H1 (cell line): ENCODE measurements around the gene SLIT3. TPM values are rescaled to one million over a fixed set of nuclear protein-coding genes. Genes with fewer than 3 reads are reported as not detected.
A peak's percentile ranks its signal among the peaks of the same experiment; 100 is the strongest.

Experiments
- CTCF ChIA-PET: fragments of 300-600 bp; sonication (Branson Sonifier 250); formaldehyde crosslinking; loops from one replicate; lab custom pipeline; 2021; ENCODE audit not compliant: partially characterized antibody; lab: Charles Lee
- POLR2A ChIA-PET: fragments of 300-600 bp; sonication (Branson Sonifier 250); formaldehyde crosslinking; loops from one replicate; lab custom pipeline; 2021; ENCODE audit warnings: inconsistent platforms; ENCODE audit not compliant: partially characterized antibody; lab: Charles Lee
- DNase-seq, 2 experiments: peaks; one replicate each; pipeline versions ENCODE4 v3.0.0 to v3.0.0-alpha.2; 2010 to 2022; ENCODE audit warnings: low spot score in 2 of 2, low read depth in 1 of 2, mixed read lengths in 1 of 2
- FAIRE-seq: peaks from 2 replicates; lab custom pipeline; 2011; peaks lifted over from hg19 to GRCh38; lab: Jason Lieb, UNC
- H2AFZ ChIP-seq: 2 replicates; pipeline ENCODE4 v1.8.1; 2012; ENCODE audit warnings: low read length, inconsistent platforms
- H2AK5ac ChIP-seq: 2 replicates; pipeline ENCODE4 v1.6.1; 2013; ENCODE audit warnings: low read depth, low read length
- H2BK120ac ChIP-seq: replicated peaks from 2 replicates; pipeline ENCODE3; 2013; ENCODE audit warnings: low read depth, low read length, inconsistent platforms
- H2BK12ac ChIP-seq: 2 replicates; pipeline ENCODE4 v1.6.1; 2013; ENCODE audit warnings: low read depth, low read length
- H2BK15ac ChIP-seq: 2 replicates; pipeline ENCODE4 v1.6.1; 2013; ENCODE audit warnings: low read length
- H2BK20ac ChIP-seq: 2 replicates; pipeline ENCODE4 v1.6.1; 2013; ENCODE audit warnings: low read length
- H2BK5ac ChIP-seq: 2 replicates; pipeline ENCODE4 v1.6.1; 2013; ENCODE audit warnings: low read depth, low read length
- H3K14ac ChIP-seq: 2 replicates; pipeline ENCODE4 v1.6.1; 2013; ENCODE audit warnings: inconsistent platforms; ENCODE audit not compliant: insufficient read length
- H3K18ac ChIP-seq: 2 replicates; pipeline ENCODE4 v1.6.1; 2013; ENCODE audit warnings: low read length; ENCODE audit errors: extremely low read depth
- H3K23ac ChIP-seq: 2 replicates; pipeline ENCODE4 v1.6.1; 2013; ENCODE audit warnings: inconsistent platforms; ENCODE audit not compliant: insufficient read length
- H3K23me2 ChIP-seq: 2 replicates; pipeline ENCODE4 v1.6.1; 2013; ENCODE audit warnings: low read depth, low read length
- H3K27ac ChIP-seq: 2 replicates; pipeline ENCODE4 v1.6.1; 2011; ENCODE audit warnings: low read depth, low read length, inconsistent platforms
- H3K27me3 ChIP-seq, 4 experiments: replicated peaks in 1 of 4; 1 replicate in 1 of 4; 2 replicates in 3 of 4; pipeline versions ENCODE4 v1.6.1 to v1.8.1; 2011 to 2013; ENCODE audit warnings: low read length in 3 of 4, mild to moderate bottlenecking in 3 of 4, inconsistent platforms in 2 of 4, mixed read lengths in 2 of 4, moderate library complexity in 1 of 4; ENCODE audit not compliant: control insufficient read depth in 3 of 4, insufficient read depth in 3 of 4; ENCODE audit errors: extremely low read depth in 1 of 4
- H3K36me3 ChIP-seq, 4 experiments: 2 replicates each; pipeline versions ENCODE4 v1.6.1 to v1.8.1; 2011 to 2013; ENCODE audit warnings: mild to moderate bottlenecking in 4 of 4, low read length in 3 of 4, moderate library complexity in 2 of 4, control low read depth in 1 of 4, inconsistent platforms in 1 of 4; ENCODE audit not compliant: insufficient read depth in 4 of 4, control insufficient read depth in 2 of 4
- H3K4ac ChIP-seq: replicated peaks from 2 replicates; pipeline ENCODE3; 2013; ENCODE audit warnings: low read length, low read depth, mixed read lengths, inconsistent platforms; ENCODE audit not compliant: insufficient read length
- H3K4me1 ChIP-seq, 4 experiments: replicated peaks in 1 of 4; 1 replicate in 1 of 4; 2 replicates in 3 of 4; pipeline versions ENCODE4 v1.6.1 to v1.8.1; 2011 to 2013; ENCODE audit warnings: low read length in 3 of 4, inconsistent platforms in 2 of 4, mixed read lengths in 1 of 4; ENCODE audit not compliant: insufficient read depth in 4 of 4, control insufficient read depth in 3 of 4
- H3K4me2 ChIP-seq, 2 experiments: 2 replicates each; pipeline versions ENCODE4 v1.6.1 to v1.8.1; 2011 to 2013; ENCODE audit warnings: low read depth in 2 of 2, low read length in 2 of 2, control low read depth in 1 of 2, inconsistent platforms in 1 of 2, mild to moderate bottlenecking in 1 of 2; ENCODE audit not compliant: insufficient read depth in 1 of 2
- H3K4me3 ChIP-seq, 4 experiments: fragments of 200-600, 300-600 bp in 1 of 4; sonication (generic), shearing (Covaris generic), sonication (Bioruptor Twin) in 1 of 4; 2 replicates each; pipeline versions ENCODE4 v1.5.1 to v1.8.1; 2011 to 2016; ENCODE audit warnings: low read length in 4 of 4, low read depth in 3 of 4, control low read depth in 2 of 4, inconsistent platforms in 2 of 4, mild to moderate bottlenecking in 2 of 4, mixed read lengths in 1 of 4, moderate library complexity in 1 of 4; ENCODE audit not compliant: insufficient read depth in 2 of 4; ENCODE audit errors: extremely low read depth in 1 of 4
- H3K56ac ChIP-seq: replicated peaks from 2 replicates; pipeline ENCODE3; 2013; ENCODE audit warnings: low read depth, mild to moderate bottlenecking, mixed read lengths, low read length, inconsistent platforms; ENCODE audit not compliant: insufficient read length
- H3K79me1 ChIP-seq: 2 replicates; pipeline ENCODE4 v1.6.1; 2013; ENCODE audit warnings: low read depth, low read length, control low read depth
- H3K79me2 ChIP-seq, 2 experiments: 2 replicates each; pipeline versions ENCODE4 v1.6.1 to v1.8.1; 2012 to 2013; ENCODE audit warnings: low read length in 2 of 2, mild to moderate bottlenecking in 2 of 2, inconsistent platforms in 1 of 2; ENCODE audit not compliant: insufficient read depth in 2 of 2, control insufficient read depth in 1 of 2
- H3K9ac ChIP-seq, 4 experiments: replicated peaks in 1 of 4; 1 replicate in 1 of 4; 2 replicates in 3 of 4; pipeline versions ENCODE4 v1.6.1 to v1.8.1; 2011 to 2013; ENCODE audit warnings: low read depth in 3 of 4, low read length in 3 of 4, control low read depth in 2 of 4, mild to moderate bottlenecking in 2 of 4, moderate library complexity in 2 of 4, inconsistent platforms in 1 of 4; ENCODE audit errors: extremely low read depth in 1 of 4
- H3K9me3 ChIP-seq, 2 experiments: 2 replicates each; pipeline versions ENCODE4 v1.6.1 to v1.8.1; 2012 to 2013; ENCODE audit warnings: mild to moderate bottlenecking in 2 of 2, moderate library complexity in 2 of 2, control low read depth in 1 of 2, inconsistent platforms in 1 of 2, low read depth in 1 of 2, low read length in 1 of 2, mixed read lengths in 1 of 2; ENCODE audit not compliant: insufficient read depth in 2 of 2
- H4K20me1 ChIP-seq, 2 experiments: replicated peaks in 1 of 2; 2 replicates each; pipeline versions ENCODE3 to v1.8.1; 2011 to 2013; ENCODE audit warnings: inconsistent platforms in 2 of 2, low read length in 2 of 2, mild to moderate bottlenecking in 1 of 2; ENCODE audit not compliant: insufficient read depth in 2 of 2, control insufficient read depth in 1 of 2
- H4K5ac ChIP-seq: 2 replicates; pipeline ENCODE4 v1.6.1; 2013; ENCODE audit warnings: low read length, low read depth, mixed read lengths, inconsistent platforms; ENCODE audit not compliant: insufficient read length
- H4K8ac ChIP-seq: 2 replicates; pipeline ENCODE4 v1.8.0; 2013; ENCODE audit warnings: mild to moderate bottlenecking, moderate library complexity, low read length, inconsistent platforms; ENCODE audit not compliant: insufficient read depth; ENCODE audit errors: extremely low read depth
- H4K91ac ChIP-seq: replicated peaks from 2 replicates; pipeline ENCODE3; 2013; ENCODE audit warnings: low read length, mixed read lengths, inconsistent platforms; ENCODE audit not compliant: insufficient read length
- ATF3 ChIP-seq: IDR thresholded peaks from 2 replicates; pipeline ENCODE4 v1.6.1; 2011; ENCODE audit warnings: low read depth, mild to moderate bottlenecking, low read length; ENCODE audit not compliant: insufficient read depth
- BRCA1 ChIP-seq: IDR thresholded peaks from 2 replicates; pipeline ENCODE4 v1.6.1; 2012; ENCODE audit warnings: low read depth, low read length, improper control_type of control experiment
- CHD1 ChIP-seq: IDR thresholded peaks from 2 replicates; pipeline ENCODE4 v1.6.1; 2012; ENCODE audit warnings: low read depth, low read length, improper control_type of control experiment
- CREB1 ChIP-seq: IDR thresholded peaks from 2 replicates; pipeline ENCODE4 v1.6.1; 2012; ENCODE audit warnings: inconsistent platforms
- E2F6 ChIP-seq: IDR thresholded peaks from 2 replicates; pipeline ENCODE4 v1.6.1; 2012; ENCODE audit warnings: inconsistent platforms
- GTF2F1 ChIP-seq: IDR thresholded peaks from 2 replicates; pipeline ENCODE4 v1.6.1; 2012; ENCODE audit warnings: low read depth, low read length, improper control_type of control experiment, borderline replicate concordance
- KDM1A ChIP-seq: fragments of 200-600, 300-600 bp; sonication (generic); IDR thresholded peaks from 2 replicates; pipeline ENCODE4 v1.7.1; 2016; ENCODE audit warnings: mild to moderate bottlenecking, low read length, borderline replicate concordance
- SP1 ChIP-seq: IDR thresholded peaks from 2 replicates; pipeline ENCODE4 v1.6.1; 2011; ENCODE audit warnings: low read depth, low read length
- TAF7 ChIP-seq: optimal IDR thresholded peaks from 2 replicates; pipeline ENCODE3; 2011; ENCODE audit warnings: low read depth, mild to moderate bottlenecking, inconsistent platforms, low read length, moderate library complexity, borderline replicate concordance
- WGBS, 2 experiments: shearing (Covaris generic) in 1 of 2; methylation state at CpG; one replicate each; pipeline versions ENCODE4 v1.1.6 to v1.1.7; 2013 to 2015; ENCODE audit warnings: low lambda C conversion rate in 2 of 2, mixed read lengths in 2 of 2, inconsistent platforms in 1 of 2, low coverage in 1 of 2, missing lambda C conversion rate in 1 of 2; ENCODE audit not compliant: insufficient replicate concordance in 2 of 2, insufficient coverage in 1 of 2, insufficient read length in 1 of 2; ENCODE audit errors: extremely low coverage in 1 of 2, missing lambda C conversion rate in 1 of 2; 5-methylcytosine and 5-hydroxymethylcytosine counted together
- polyA plus RNA-seq, 7 experiments: library from polyadenylated mRNA; depleted of rRNA in 3 of 7; stranded (reverse) in 5 of 7; unstranded in 2 of 7; fragments of >200 nt in 5 of 7; fragments of 200-250 nt in 2 of 7; gene quantifications; 1 replicate in 5 of 7; 2 replicates in 1 of 7; 4 replicates in 1 of 7; pipeline versions ENCODE4 v1.2.1 to v1.2.3, GENCODE V29; 2011 to 2013; ENCODE audit warnings: missing spikeins in 2 of 7, mixed read lengths in 2 of 7
- total RNA-seq: library from RNA; stranded (reverse); fragmentation: NEBNext Ultra II Directional; extraction: Animal tissue kit (Norgen Biotek cat#: 25700); gene quantifications from 2 replicates; pipeline ENCODE4 v1.2.1, GENCODE V29; 2021

Gene SLIT3
- total and polyA plus RNA-seq, 2 of the 8 experiments (the other 6 are each of a cell fraction or from before 2014, with no cell fraction given), result 1.1 to 1.2 TPM

- H4K8ac ChIP-seq, result no peak overlapping the region
- no peaks in the 10 kb centered on the region for H3K9me3 ChIP-seq
- no peak overlapping the region for H2AFZ ChIP-seq
- no peak overlapping the region for H3K4ac ChIP-seq
- no peak overlapping the region for H3K4me2 ChIP-seq
- H3K18ac ChIP-seq, result no peak overlapping the region
- no peak overlapping the region for H2BK15ac ChIP-seq
- no peak for DNase-seq
- FAIRE-seq, result no peak
- H3K9ac ChIP-seq, result no peak overlapping the region
- peaks cover 0 to 2% (median 0%) of the 10 kb centered on the region in 4 experiments; a peak in 1 of 7 replicates for H3K4me1 ChIP-seq
- H2BK12ac ChIP-seq, result no peak overlapping the region
- H3K23ac ChIP-seq, result no peak overlapping the region
- H2BK5ac ChIP-seq, result no peak overlapping the region
- H4K91ac ChIP-seq, result no peak overlapping the region
- H3K14ac ChIP-seq, result no peak overlapping the region
- H3K4me3 ChIP-seq, result no peak overlapping the region
- H3K79me1 ChIP-seq, result no peaks in the 10 kb centered on the region
- H4K5ac ChIP-seq, result no peak overlapping the region
- H2BK120ac ChIP-seq, result no peak overlapping the region
- H2AK5ac ChIP-seq, result no peak overlapping the region
- no peaks in the 10 kb centered on the region for H4K20me1 ChIP-seq
- WGBS, 2 experiments, result 91% methylated on average over 25 of the region's 25 CpGs; no CpG with 5 or more reads in 1 of the 2 experiments
- no peak overlapping the region for H3K27ac ChIP-seq
- no peaks in the 10 kb centered on the region for H3K79me2 ChIP-seq
- no peaks in the 10 kb centered on the region for H3K36me3 ChIP-seq
- POLR2A ChIA-PET, result interaction anchor here (1.0 kb wide), 1 partner anchor 14 kb away, joined by 3 read pairs; no protein-coding TSS in a partner anchor
- peak overlapping the region; percentile 19 for H3K56ac ChIP-seq
- no peaks in the 10 kb centered on the region for H3K23me2 ChIP-seq
- peaks cover 0 to 6% (median 3%) of the 10 kb centered on the region in 4 experiments; a peak in 3 of 7 replicates for H3K27me3 ChIP-seq
- no peak overlapping the region for H2BK20ac ChIP-seq
- CTCF ChIA-PET, result interaction anchor here (0.7 kb wide), 3 partner anchors 68 to 634 kb away, joined by 3 to 4 read pairs (median 3); no protein-coding TSS in a partner anchor
- TF ChIP-seq BRCA1 (no peak), CREB1 (no peak), KDM1A (no peak), ATF3 (no peak), CHD1 (no peak), TAF7 (no peak), GTF2F1 (no peak), E2F6 (no peak), SP1 (no peak)
These were observed 456.7 kb downstream of the SLIT3 start for GRCh38 chr5:168844016-168844921.
